Esophagus muscularis mucosa (tissue), 4 donors: ENCODE data around the gene CRYBG1.

Experiments used
- CTCF ChIP-seq, 3 experiments: fragments of 200-600 bp in 2 of 3; fragments of 450-650 bp in 1 of 3; sonication (generic) in 2 of 3; IDR thresholded peaks; one replicate each; pipeline ENCODE4 v1.5.1; 2017 to 2019; ENCODE audit warnings: antibody characterized with exemption in 3 of 3, mild to moderate bottlenecking in 2 of 3, moderate library complexity in 1 of 3
- EP300 ChIP-seq: sonication (generic); formaldehyde crosslinking; IDR thresholded peaks from one replicate; pipeline ENCODE4 v1.6.1; 2017; ENCODE audit warnings: antibody characterized with exemption
- POLR2AphosphoS5 ChIP-seq, 2 donors: sonication (generic); formaldehyde crosslinking; IDR thresholded peaks; one replicate each; pipeline ENCODE4 v1.6.1; 2017; ENCODE audit warnings: antibody characterized with exemption in 2 of 2

GRCh38 chr6:106422534-106422933, 62.0 kb downstream of the CRYBG1 start:
- TF ChIP-seq CTCF (IDR thresholded peaks at IDR 0.05) (no peak), EP300 (no peak), POLR2AphosphoS5 (IDR thresholded peaks at IDR 0.05) (no peak)
